ENCODE measurements around the gene SHCBP1L. TPM values are rescaled to one million over a fixed set of nuclear protein-coding genes. Genes with fewer than 3 reads are reported as not detected.

The SHCBP1L gene
- total RNA-seq: not detected
- polyA plus RNA-seq (2013, experiment 1 of 2): not detected
- not detected for polyA plus RNA-seq (2013, experiment 2 of 2)
- long read RNA-seq, experiment 1: 0 reads
- long read RNA-seq, experiment 2: 0 reads
- long read RNA-seq, experiment 3: 0 reads
- long read RNA-seq, experiment 4: 0 reads

DNA sequence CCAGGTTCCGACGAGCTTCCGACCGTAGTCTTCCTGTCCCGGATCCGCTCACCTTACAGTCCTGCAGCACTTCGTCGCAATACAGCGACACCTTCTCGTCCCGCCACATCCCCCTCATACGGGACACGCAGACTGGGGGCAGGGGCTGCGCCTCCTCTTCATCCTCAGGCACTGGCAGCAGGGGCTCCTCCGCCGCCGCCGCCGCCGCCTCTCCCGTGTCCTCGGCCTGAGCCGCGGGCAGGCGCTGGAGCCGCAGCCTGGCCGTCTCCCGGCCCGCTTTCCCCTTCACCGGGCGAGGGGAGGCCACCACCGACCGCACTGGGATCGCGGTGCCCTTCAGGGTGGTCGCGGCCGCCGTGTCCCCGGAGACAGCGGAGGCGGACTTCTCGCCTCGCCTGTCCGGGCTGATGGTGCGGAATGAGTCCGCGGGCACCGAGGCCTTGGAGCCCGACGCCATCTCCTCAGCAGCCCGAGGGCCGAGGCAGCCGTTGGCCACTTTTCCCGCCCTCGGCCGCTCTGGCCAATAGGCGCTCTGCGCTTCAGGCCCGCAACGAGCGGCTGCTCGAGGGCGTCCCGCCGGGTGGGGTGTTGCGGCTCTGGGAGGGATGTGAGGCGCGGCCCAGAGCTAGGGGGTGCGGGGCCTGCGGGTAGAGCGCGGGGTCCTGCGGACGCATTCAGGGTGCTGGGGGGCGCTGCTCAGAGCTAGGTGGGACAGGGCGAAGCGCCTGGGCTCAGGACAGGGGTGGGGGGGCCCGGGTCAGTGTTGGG, at the start of gene SHCBP1L:
SHCBP1L (minus strand) TSS at position 490 of the 768 bp plus-strand sequence; CDS start at position 457, 33 bp downstream.
- Histone ChIP-seq H3K4me1 (ENCODE audit: control insufficient read depth, insufficient read depth, low read length) (no peaks in the 10 kb centered on the region), H3K27me3 (ENCODE audit: control insufficient read depth, insufficient read depth, low read length, poor library complexity, severe bottlenecking) (no peaks in the 10 kb centered on the region), H3K4me3 (ENCODE audit: low read length) (no peak within 1 kb of the TSS), H3K9me3 (ENCODE audit: control insufficient read depth, low read length) (no peaks in the 10 kb centered on the region), H3K36me3 (ENCODE audit: control insufficient read depth, insufficient read depth, low read length) (no peaks in the 10 kb centered on the region), H3K9ac (ENCODE audit: extremely low read depth, low read length, poor library complexity, severe bottlenecking) (no peak within 1 kb of the TSS), H3K27ac (ENCODE audit: low read depth, low read length) (no peak within 1 kb of the TSS)
- Mint-ChIP-seq H3K27me3 (ENCODE audit: insufficient read depth) (no peaks in the 10 kb centered on the region), H3K36me3 (ENCODE audit: low read depth) (no peaks in the 10 kb centered on the region), H3K9me3 (no peaks in the 10 kb centered on the region), H3K4me3 (no peak within 1 kb of the TSS), H3K27ac (no peak within 1 kb of the TSS), H3K4me1 (no peaks in the 10 kb centered on the region)
- TF ChIP-seq, protein P1, sequence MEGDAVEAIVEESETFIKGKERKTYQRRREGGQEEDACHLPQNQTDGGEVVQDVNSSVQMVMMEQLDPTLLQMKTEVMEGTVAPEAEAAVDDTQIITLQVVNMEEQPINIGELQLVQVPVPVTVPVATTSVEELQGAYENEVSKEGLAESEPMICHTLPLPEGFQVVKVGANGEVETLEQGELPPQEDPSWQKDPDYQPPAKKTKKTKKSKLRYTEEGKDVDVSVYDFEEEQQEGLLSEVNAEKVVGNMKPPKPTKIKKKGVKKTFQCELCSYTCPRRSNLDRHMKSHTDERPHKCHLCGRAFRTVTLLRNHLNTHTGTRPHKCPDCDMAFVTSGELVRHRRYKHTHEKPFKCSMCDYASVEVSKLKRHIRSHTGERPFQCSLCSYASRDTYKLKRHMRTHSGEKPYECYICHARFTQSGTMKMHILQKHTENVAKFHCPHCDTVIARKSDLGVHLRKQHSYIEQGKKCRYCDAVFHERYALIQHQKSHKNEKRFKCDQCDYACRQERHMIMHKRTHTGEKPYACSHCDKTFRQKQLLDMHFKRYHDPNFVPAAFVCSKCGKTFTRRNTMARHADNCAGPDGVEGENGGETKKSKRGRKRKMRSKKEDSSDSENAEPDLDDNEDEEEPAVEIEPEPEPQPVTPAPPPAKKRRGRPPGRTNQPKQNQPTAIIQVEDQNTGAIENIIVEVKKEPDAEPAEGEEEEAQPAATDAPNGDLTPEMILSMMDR (conservative IDR thresholded peaks at IDR 0.05): no peak
- DNase-seq: no peak
- WGBS, 2 experiments (ENCODE audit: insufficient coverage in 1 of 2, insufficient read length in 1 of 2): 98% methylated on average over 46 to 79 of the region's 79 CpGs

DNA sequence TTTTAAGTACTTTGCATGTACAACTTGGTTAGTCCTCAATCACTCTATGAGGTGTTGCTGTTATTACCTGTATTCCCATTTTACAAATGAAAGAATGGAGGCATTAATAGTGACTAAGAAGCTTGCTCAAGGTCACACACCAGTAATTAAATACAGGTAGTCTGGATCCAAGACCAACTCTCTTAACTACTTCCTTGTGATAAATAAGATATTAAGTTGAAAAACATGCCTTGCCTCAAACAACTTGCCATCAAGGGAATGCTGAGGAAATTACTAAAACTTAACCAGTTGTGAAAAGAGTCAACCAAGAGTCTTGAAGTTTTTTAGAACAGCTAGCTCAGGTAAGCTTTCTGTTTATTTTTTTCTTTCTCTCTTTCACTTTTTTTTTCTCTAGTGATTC, 49.3 kb upstream of the SHCBP1L start:
- Histone ChIP-seq H3K36me3 (ENCODE audit: control insufficient read depth, insufficient read depth, low read length) (no peaks in the 10 kb centered on the region), H3K9me3 (ENCODE audit: control insufficient read depth, low read length) (no peaks in the 10 kb centered on the region), H3K4me1 (ENCODE audit: control insufficient read depth, insufficient read depth, low read length) (peaks cover 5% of the 10 kb centered on the region), H3K27me3 (ENCODE audit: control insufficient read depth, insufficient read depth, low read length, poor library complexity, severe bottlenecking) (peaks cover 9% of the 10 kb centered on the region), H3K4me3 (ENCODE audit: low read length) (no peak overlapping the region), H3K27ac (ENCODE audit: low read depth, low read length) (no peak overlapping the region), H3K9ac (ENCODE audit: extremely low read depth, low read length, poor library complexity, severe bottlenecking) (no peak overlapping the region)
- DNase-seq: no peak
- Mint-ChIP-seq H3K36me3 (ENCODE audit: low read depth) (no peaks in the 10 kb centered on the region), H3K4me1 (peaks cover 16% of the 10 kb centered on the region), H3K4me3 (no peak overlapping the region), H3K27ac (no peak overlapping the region), H3K27me3 (ENCODE audit: insufficient read depth) (peaks cover 32% of the 10 kb centered on the region), H3K9me3 (peaks cover 3% of the 10 kb centered on the region)
- TF ChIP-seq, protein P1 (conservative IDR thresholded peaks at IDR 0.05): no peak

DNA sequence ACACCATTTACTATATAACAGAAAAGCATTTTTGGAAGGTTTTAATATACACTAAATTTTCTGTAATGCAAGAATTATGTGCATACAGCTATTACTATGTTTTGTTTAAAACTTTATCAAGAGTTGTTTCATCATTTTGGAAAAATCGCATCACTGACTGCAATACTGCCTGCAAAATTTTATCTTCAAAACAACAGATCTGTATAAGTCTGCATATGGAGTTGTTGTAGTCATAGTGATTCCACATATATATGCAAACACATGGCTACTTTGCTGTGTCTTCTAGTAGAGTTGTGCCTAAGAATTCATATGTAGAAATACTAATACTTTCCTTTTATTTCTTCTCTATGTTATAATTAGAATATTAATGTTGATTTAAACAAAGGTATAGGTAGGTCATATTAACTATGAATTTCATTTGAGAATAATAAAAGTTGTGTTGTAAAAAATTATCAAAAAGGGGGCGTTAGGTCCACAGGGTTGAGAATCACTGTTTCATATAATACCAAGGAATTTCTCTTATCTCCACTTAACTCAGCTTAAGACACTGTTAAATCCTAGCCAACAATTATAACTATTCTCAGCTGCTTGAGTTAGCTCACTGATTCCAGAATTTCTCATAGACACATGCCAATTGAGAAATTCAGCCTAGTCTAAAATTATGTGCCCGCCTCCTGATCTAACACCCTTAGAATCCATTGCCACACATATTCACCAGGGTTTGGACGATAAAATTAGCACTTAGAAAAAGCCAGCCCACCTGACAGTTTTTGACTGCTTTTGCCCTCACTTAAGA, 47.4 kb upstream of the SHCBP1L start:
- H3K9me3 Mint-ChIP-seq: no peaks in the 10 kb centered on the region
- Histone ChIP-seq H3K4me1 (ENCODE audit: control insufficient read depth, insufficient read depth, low read length) (peaks cover 5% of the 10 kb centered on the region), H3K9me3 (ENCODE audit: control insufficient read depth, low read length) (no peaks in the 10 kb centered on the region), H3K27ac (ENCODE audit: low read depth, low read length) (no peak overlapping the region), H3K9ac (ENCODE audit: extremely low read depth, low read length, poor library complexity, severe bottlenecking) (no peak overlapping the region), H3K27me3 (ENCODE audit: control insufficient read depth, insufficient read depth, low read length, poor library complexity, severe bottlenecking) (peaks cover 9% of the 10 kb centered on the region), H3K4me3 (ENCODE audit: low read length) (no peak overlapping the region), H3K36me3 (ENCODE audit: control insufficient read depth, insufficient read depth, low read length) (no peaks in the 10 kb centered on the region)
- no peak overlapping the region for H3K4me3 Mint-ChIP-seq
- H3K4me1 Mint-ChIP-seq: peaks cover 16% of the 10 kb centered on the region
- 71 to 93% methylated on average over 1 to 4 of the region's 4 CpGs for WGBS, 2 experiments (ENCODE audit: insufficient coverage in 1 of 2, insufficient read length in 1 of 2)
- H3K36me3 Mint-ChIP-seq (ENCODE audit: low read depth): no peaks in the 10 kb centered on the region
- DNase-seq: no peak
- peaks cover 40% of the 10 kb centered on the region for H3K27me3 Mint-ChIP-seq (ENCODE audit: insufficient read depth)
- H3K27ac Mint-ChIP-seq: no peak overlapping the region
- TF ChIP-seq, protein P1 (conservative IDR thresholded peaks at IDR 0.05): no peak
